ENCODE data around the gene UXS1.

UXS1 gene

GRCh38 chr2:106070181-106070580 lies 123.9 kb downstream of the UXS1 start:
- no peak overlapping the region for H3K9ac ChIP-seq (ENCODE audit: low read depth in 1 of 2, low read length in 2 of 2)
- peaks cover 11 to 14% of the 10 kb centered on the region in 2 donors for H3K27me3 ChIP-seq (ENCODE audit: control insufficient read depth in 1 of 2, insufficient read depth in 2 of 2, low read length in 2 of 2)
- H3K4me3 ChIP-seq (ENCODE audit: low read depth in 1 of 2, low read length in 2 of 2) = no peak overlapping the region
- H3K4me1 ChIP-seq (ENCODE audit: control insufficient read depth in 1 of 2, insufficient read depth in 2 of 2, low read length in 2 of 2) = peaks cover 0 to 8% of the 10 kb centered on the region in 2 donors
- no peaks in the 10 kb centered on the region for H3K9me3 ChIP-seq (ENCODE audit: control insufficient read depth in 1 of 2, low read length in 2 of 2)
- H3K27ac ChIP-seq (ENCODE audit: low read depth, low read length) = no peak overlapping the region
- H3K36me3 ChIP-seq (ENCODE audit: control insufficient read depth in 1 of 2, insufficient read depth in 2 of 2, low read length in 2 of 2) = no peaks in the 10 kb centered on the region

DNA sequence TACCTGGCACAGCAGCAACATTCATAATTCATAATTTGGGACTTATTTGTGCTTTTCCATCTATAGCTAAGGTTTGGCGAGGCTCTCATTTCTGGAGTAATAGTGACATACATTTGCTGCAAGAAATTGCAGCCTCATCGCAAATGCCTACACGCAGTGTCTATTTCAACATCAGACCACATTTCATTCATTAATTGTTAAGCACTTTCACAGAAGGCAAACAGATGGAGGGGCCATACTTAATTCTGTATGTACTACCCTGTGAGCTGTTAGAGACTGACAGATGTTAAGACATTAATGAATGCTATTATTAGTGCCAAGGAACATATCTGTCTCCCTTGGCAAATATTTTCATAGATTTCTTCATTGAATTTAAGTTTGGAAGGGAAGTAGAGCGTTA lies 125.7 kb downstream of the UXS1 start:
- no peak overlapping the region for H3K4me3 ChIP-seq (ENCODE audit: low read depth in 1 of 2, low read length in 2 of 2)
- H3K36me3 ChIP-seq (ENCODE audit: control insufficient read depth in 1 of 2, insufficient read depth in 2 of 2, low read length in 2 of 2) = no peaks in the 10 kb centered on the region
- H3K27me3 ChIP-seq (ENCODE audit: control insufficient read depth in 1 of 2, insufficient read depth in 2 of 2, low read length in 2 of 2) = peaks cover 16 to 19% of the 10 kb centered on the region in 2 donors
- H3K27ac ChIP-seq (ENCODE audit: low read depth, low read length) = no peak overlapping the region
- H3K4me1 ChIP-seq (ENCODE audit: control insufficient read depth in 1 of 2, insufficient read depth in 2 of 2, low read length in 2 of 2) = peaks cover 0 to 8% of the 10 kb centered on the region in 2 donors
- no peak overlapping the region for H3K9ac ChIP-seq (ENCODE audit: low read depth in 1 of 2, low read length in 2 of 2)
- H3K9me3 ChIP-seq (ENCODE audit: control insufficient read depth in 1 of 2, low read length in 2 of 2) = no peaks in the 10 kb centered on the region

DNA sequence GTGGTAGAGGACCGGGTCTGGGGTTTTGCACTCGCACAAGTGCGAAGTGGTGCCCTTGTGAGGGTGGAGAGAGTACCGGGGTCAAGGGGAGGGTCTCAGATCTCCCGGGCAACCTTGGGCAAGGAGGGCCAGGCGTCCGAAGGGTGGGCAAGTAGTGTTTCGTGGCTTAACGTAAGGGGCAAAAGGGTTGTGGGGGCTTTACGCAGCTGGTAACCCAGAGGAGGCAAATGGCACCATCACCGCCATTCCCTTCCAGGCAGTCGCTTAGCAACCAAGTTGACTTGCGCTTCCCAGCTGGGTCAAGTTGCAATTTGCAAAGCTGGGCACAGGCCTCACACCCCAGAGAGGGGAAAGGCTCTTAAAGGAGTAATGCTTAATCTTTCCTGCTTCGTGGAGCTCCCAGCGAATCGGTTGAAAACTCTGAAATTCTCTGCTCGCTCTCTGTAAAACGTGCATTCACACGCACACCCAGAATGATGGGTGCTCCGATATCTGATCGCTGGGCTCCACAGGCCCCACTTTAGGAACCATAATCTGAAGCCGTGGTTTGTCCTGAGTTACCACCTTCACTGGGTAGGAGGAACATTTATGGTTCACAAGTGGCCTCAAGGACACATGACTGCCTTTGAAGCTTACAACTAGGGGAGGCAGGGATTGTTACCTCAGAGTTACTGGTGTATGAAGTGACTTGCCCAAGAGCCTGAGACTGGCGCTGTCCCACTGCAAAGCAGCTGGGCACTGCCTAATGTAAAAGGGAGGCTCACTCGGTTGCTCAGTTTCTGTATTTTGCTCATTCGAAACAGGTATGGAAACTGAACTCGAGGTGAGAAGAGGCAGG lies 127.9 kb downstream of the UXS1 start:
- H3K36me3 ChIP-seq (ENCODE audit: control insufficient read depth in 1 of 2, insufficient read depth in 2 of 2, low read length in 2 of 2) = no peaks in the 10 kb centered on the region
- H3K27ac ChIP-seq (ENCODE audit: low read depth, low read length) = no peak overlapping the region
- H3K4me3 ChIP-seq (ENCODE audit: low read depth in 1 of 2, low read length in 2 of 2) = peak overlapping the region; percentile 40 to 41
- H3K4me1 ChIP-seq (ENCODE audit: control insufficient read depth in 1 of 2, insufficient read depth in 2 of 2, low read length in 2 of 2) = peaks cover 0 to 8% of the 10 kb centered on the region in 2 donors
- H3K27me3 ChIP-seq (ENCODE audit: control insufficient read depth in 1 of 2, insufficient read depth in 2 of 2, low read length in 2 of 2) = peaks cover 16 to 19% of the 10 kb centered on the region in 2 donors
- no peak overlapping the region for H3K9ac ChIP-seq (ENCODE audit: low read depth in 1 of 2, low read length in 2 of 2)
- H3K9me3 ChIP-seq (ENCODE audit: control insufficient read depth in 1 of 2, low read length in 2 of 2) = no peaks in the 10 kb centered on the region

DNA sequence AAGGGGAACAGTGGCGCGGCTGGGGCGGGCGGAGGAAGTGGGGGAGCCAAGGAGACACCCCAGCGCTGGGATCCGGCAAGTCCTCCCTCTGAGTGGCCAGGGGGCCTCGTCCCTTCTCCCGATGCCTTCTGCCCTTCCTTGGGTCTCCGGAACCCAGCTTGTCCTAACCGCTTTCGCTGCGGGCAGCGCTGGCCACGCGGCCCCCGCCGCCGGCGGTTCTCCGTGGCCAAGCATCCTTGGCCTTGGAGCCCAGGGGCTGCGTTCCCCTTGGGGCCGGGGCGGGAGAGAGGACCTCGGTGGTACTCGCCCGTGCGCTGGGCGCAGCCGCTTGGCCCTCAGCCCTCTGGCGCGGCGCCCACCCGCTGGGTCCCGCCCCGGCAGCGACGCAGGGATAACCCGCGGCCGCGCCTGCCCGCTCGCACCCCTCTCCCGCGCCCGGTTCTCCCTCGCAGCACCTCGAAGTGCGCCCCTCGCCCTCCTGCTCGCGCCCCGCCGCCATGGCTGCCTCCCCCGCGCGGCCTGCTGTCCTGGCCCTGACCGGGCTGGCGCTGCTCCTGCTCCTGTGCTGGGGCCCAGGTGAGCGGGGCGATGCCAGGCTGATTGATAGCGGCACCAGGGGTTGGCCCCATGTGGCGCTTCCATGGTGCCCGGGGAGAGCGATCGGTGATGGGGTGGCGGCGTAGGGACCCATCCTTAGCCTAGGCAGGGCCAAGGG lies 128.7 kb downstream of the UXS1 start:
- H3K4me3 ChIP-seq (ENCODE audit: low read depth in 1 of 2, low read length in 2 of 2) = peak overlapping the region; percentile 40 to 41
- H3K9me3 ChIP-seq (ENCODE audit: control insufficient read depth in 1 of 2, low read length in 2 of 2) = no peaks in the 10 kb centered on the region
- H3K4me1 ChIP-seq (ENCODE audit: control insufficient read depth in 1 of 2, insufficient read depth in 2 of 2, low read length in 2 of 2) = peaks cover 0 to 8% of the 10 kb centered on the region in 2 donors
- peaks cover 16 to 19% of the 10 kb centered on the region in 2 donors for H3K27me3 ChIP-seq (ENCODE audit: control insufficient read depth in 1 of 2, insufficient read depth in 2 of 2, low read length in 2 of 2)
- H3K36me3 ChIP-seq (ENCODE audit: control insufficient read depth in 1 of 2, insufficient read depth in 2 of 2, low read length in 2 of 2) = no peaks in the 10 kb centered on the region
- no peak overlapping the region for H3K27ac ChIP-seq (ENCODE audit: low read depth, low read length)
- H3K9ac ChIP-seq (ENCODE audit: low read depth in 1 of 2, low read length in 2 of 2) = no peak overlapping the region

DNA sequence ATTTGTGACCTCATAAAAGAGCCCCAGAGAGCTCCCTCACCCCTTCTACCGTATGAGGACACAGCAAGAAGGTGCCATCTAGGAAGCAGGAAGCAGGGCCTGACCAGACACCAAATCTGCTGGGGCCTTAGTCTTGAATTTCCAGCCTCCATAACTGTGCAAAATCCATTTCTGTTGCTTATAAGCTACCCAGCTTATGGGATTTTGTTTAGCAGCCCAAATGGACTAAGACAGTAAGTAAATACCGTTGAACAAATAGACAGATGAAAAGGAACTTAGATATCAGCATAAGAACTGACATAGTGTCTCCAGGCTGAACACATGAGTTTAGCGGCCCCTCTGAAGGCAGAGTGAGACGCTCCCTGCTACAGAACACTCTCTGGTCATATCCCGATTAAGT lies 130.9 kb downstream of the UXS1 start:
- H3K27me3 ChIP-seq (ENCODE audit: control insufficient read depth in 1 of 2, insufficient read depth in 2 of 2, low read length in 2 of 2) = peaks cover 16 to 19% of the 10 kb centered on the region in 2 donors
- H3K9me3 ChIP-seq (ENCODE audit: control insufficient read depth in 1 of 2, low read length in 2 of 2) = no peaks in the 10 kb centered on the region
- H3K27ac ChIP-seq (ENCODE audit: low read depth, low read length) = no peak overlapping the region
- no peak overlapping the region for H3K4me3 ChIP-seq (ENCODE audit: low read depth in 1 of 2, low read length in 2 of 2)
- H3K9ac ChIP-seq (ENCODE audit: low read depth in 1 of 2, low read length in 2 of 2) = no peak overlapping the region
- peaks cover 0 to 8% of the 10 kb centered on the region in 2 donors for H3K4me1 ChIP-seq (ENCODE audit: control insufficient read depth in 1 of 2, insufficient read depth in 2 of 2, low read length in 2 of 2)
- no peaks in the 10 kb centered on the region for H3K36me3 ChIP-seq (ENCODE audit: control insufficient read depth in 1 of 2, insufficient read depth in 2 of 2, low read length in 2 of 2)

DNA sequence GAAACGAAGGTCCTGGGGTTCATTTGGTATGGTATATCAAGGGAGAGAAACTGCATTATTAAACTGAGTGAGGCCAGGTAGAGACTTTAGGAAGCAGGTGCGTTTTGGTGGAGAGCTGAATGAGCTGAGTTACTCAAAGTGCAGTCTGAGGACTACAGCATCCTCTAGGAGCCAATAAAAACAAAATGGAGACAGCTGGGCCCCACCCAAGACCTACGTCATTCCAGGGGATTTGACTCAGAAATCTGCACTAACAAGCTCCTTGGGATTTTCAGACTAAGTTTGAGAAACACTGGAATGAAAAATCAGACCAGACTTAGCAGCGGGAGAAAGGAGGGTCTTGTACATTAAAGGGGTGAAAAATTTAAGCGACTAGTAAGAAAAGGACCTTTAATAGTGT lies 131.5 kb downstream of the UXS1 start:
- no peak overlapping the region for H3K4me3 ChIP-seq (ENCODE audit: low read depth in 1 of 2, low read length in 2 of 2)
- no peaks in the 10 kb centered on the region for H3K36me3 ChIP-seq (ENCODE audit: control insufficient read depth in 1 of 2, insufficient read depth in 2 of 2, low read length in 2 of 2)
- peaks cover 0 to 8% of the 10 kb centered on the region in 2 donors for H3K4me1 ChIP-seq (ENCODE audit: control insufficient read depth in 1 of 2, insufficient read depth in 2 of 2, low read length in 2 of 2)
- H3K9me3 ChIP-seq (ENCODE audit: control insufficient read depth in 1 of 2, low read length in 2 of 2) = no peaks in the 10 kb centered on the region
- no peak overlapping the region for H3K27ac ChIP-seq (ENCODE audit: low read depth, low read length)
- H3K27me3 ChIP-seq (ENCODE audit: control insufficient read depth in 1 of 2, insufficient read depth in 2 of 2, low read length in 2 of 2) = peaks cover 16 to 19% of the 10 kb centered on the region in 2 donors
- no peak overlapping the region for H3K9ac ChIP-seq (ENCODE audit: low read depth in 1 of 2, low read length in 2 of 2)

DNA sequence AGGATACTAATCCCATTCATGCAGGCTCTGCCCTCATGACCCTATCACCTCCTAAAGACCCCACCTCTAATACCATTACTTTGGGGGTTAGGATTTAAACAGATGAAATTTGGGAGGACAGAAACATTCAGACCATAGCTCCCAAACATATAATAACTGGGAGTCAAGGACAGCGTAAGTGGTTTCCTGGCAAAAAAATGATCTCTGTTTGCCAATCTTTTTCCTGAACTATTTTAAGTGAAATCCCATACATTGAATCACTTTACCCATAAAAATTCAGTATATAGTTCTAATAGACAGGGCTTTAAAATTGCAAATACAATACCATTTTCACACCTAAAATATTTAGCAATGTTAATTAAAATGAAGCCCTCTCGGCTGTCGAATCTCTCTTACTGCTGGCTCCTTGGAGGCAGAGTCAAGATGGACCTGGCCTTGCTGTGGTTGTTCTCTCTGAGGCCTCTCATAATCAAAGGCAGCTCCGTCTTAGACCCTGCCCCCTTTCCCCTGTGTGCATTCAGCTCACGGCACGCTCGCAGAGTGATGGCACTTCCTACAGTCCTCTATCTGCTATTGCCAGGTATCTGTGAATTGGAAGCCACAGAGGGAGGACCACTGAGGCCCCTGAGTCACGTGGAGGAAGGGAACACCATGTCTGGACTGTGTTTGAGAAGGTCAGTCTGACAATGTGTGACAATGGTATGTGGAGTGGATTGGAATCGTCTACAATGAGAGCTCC lies 132.3 kb downstream of the UXS1 start:
- H3K4me1 ChIP-seq (ENCODE audit: control insufficient read depth in 1 of 2, insufficient read depth in 2 of 2, low read length in 2 of 2) = peaks cover 0 to 8% of the 10 kb centered on the region in 2 donors
- no peak overlapping the region for H3K9ac ChIP-seq (ENCODE audit: low read depth in 1 of 2, low read length in 2 of 2)
- H3K27me3 ChIP-seq (ENCODE audit: control insufficient read depth in 1 of 2, insufficient read depth in 2 of 2, low read length in 2 of 2) = peaks cover 16 to 19% of the 10 kb centered on the region in 2 donors
- H3K9me3 ChIP-seq (ENCODE audit: control insufficient read depth in 1 of 2, low read length in 2 of 2) = no peaks in the 10 kb centered on the region
- no peak overlapping the region for H3K4me3 ChIP-seq (ENCODE audit: low read depth in 1 of 2, low read length in 2 of 2)
- H3K36me3 ChIP-seq (ENCODE audit: control insufficient read depth in 1 of 2, insufficient read depth in 2 of 2, low read length in 2 of 2) = no peaks in the 10 kb centered on the region
- no peak overlapping the region for H3K27ac ChIP-seq (ENCODE audit: low read depth, low read length)

GRCh38 chr2:106059416-106060065 lies 134.6 kb downstream of the UXS1 start:
- Histone ChIP-seq H3K9ac (ENCODE audit: low read depth in 1 of 2, low read length in 2 of 2) (no peak overlapping the region), H3K4me3 (ENCODE audit: low read depth in 1 of 2, low read length in 2 of 2) (no peak overlapping the region), H3K9me3 (ENCODE audit: control insufficient read depth in 1 of 2, low read length in 2 of 2) (no peaks in the 10 kb centered on the region), H3K27ac (ENCODE audit: low read depth, low read length) (no peak overlapping the region), H3K27me3 (ENCODE audit: control insufficient read depth in 1 of 2, insufficient read depth in 2 of 2, low read length in 2 of 2) (peaks cover 0 to 2% of the 10 kb centered on the region in 2 donors), H3K4me1 (ENCODE audit: control insufficient read depth in 1 of 2, insufficient read depth in 2 of 2, low read length in 2 of 2) (no peaks in the 10 kb centered on the region), H3K36me3 (ENCODE audit: control insufficient read depth in 1 of 2, insufficient read depth in 2 of 2, low read length in 2 of 2) (no peaks in the 10 kb centered on the region)

- Histone ChIP-seq H3K4me1 (ENCODE audit: control insufficient read depth in 1 of 2, insufficient read depth in 2 of 2, low read length in 2 of 2) (no peaks in the 10 kb centered on the region), H3K9me3 (ENCODE audit: control insufficient read depth in 1 of 2, low read length in 2 of 2) (no peaks in the 10 kb centered on the region)
Measured at GRCh38 chr2:106058469-106059137, 135.5 kb downstream of the UXS1 start.

More at GRCh38 chr2:106058469-106059137, 135.5 kb downstream of the UXS1 start:
- Histone ChIP-seq H3K36me3 (ENCODE audit: control insufficient read depth in 1 of 2, insufficient read depth in 2 of 2, low read length in 2 of 2) (no peaks in the 10 kb centered on the region), H3K27ac (ENCODE audit: low read depth, low read length) (no peak overlapping the region), H3K4me3 (ENCODE audit: low read depth in 1 of 2, low read length in 2 of 2) (no peak overlapping the region), H3K9ac (ENCODE audit: low read depth in 1 of 2, low read length in 2 of 2) (no peak overlapping the region), H3K27me3 (ENCODE audit: control insufficient read depth in 1 of 2, insufficient read depth in 2 of 2, low read length in 2 of 2) (no peaks in the 10 kb centered on the region)

Measured in duodenal mucosa (tissue), 2 donors.